ENCODE measurements around the gene OSBPL3.

Gene OSBPL3

DNA sequence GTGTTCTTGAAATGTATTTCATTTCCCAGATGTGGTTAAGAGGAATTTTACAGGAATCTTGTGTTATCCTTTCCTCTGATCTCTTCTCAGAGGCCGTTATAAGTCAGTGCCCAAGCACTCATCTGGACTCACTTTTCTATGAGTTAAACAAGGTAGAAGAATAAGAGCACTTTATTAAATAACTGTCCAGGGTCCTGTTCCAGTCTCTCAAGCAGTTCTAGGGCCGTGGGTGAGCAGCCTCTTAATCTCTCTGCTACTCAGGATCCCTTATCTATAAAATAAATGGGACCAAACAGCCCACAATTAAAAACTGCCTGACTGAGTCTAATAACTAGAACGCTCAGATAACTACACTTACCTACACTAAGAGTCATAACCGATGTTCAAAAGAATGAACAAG lies 111.2 kb downstream of the OSBPL3 start:
- Histone ChIP-seq H3K9ac (ENCODE audit: low read length) (no peak overlapping the region), H3K4me2 (ENCODE audit: low read depth, low read length, poor library complexity, severe bottlenecking) (no peak overlapping the region), H3K9me2 (replicated peaks; ENCODE audit: insufficient read depth, low read length) (no peaks in the 10 kb centered on the region), H3K27me3 (ENCODE audit: low read length) (no peaks in the 10 kb centered on the region), H4K20me1 (ENCODE audit: low read depth, low read length) (no peaks in the 10 kb centered on the region), H3K79me2 (ENCODE audit: insufficient read depth, low read length) (0 out of 2 replicates have a peak, but pooled peaks cover under 1% of the 10 kb centered on the region), H3K36me3 (ENCODE audit: low read length) (peaks cover 31% of the 10 kb centered on the region), H3F3A (ENCODE audit: insufficient read depth) (peaks cover 20% of the 10 kb centered on the region; the same call in 1 of the 2 replicates), H3K4me3 (ENCODE audit: insufficient read depth, low read length, poor library complexity, severe bottlenecking) (no peak overlapping the region), H2AFZ (ENCODE audit: low read depth, low read length, severe bottlenecking) (no peak overlapping the region), H3K27ac (ENCODE audit: low read depth, low read length) (no peak overlapping the region), H3K9me3 (ENCODE audit: insufficient read depth, low read length) (no peaks in the 10 kb centered on the region)
- TF ChIP-seq, protein P1, sequence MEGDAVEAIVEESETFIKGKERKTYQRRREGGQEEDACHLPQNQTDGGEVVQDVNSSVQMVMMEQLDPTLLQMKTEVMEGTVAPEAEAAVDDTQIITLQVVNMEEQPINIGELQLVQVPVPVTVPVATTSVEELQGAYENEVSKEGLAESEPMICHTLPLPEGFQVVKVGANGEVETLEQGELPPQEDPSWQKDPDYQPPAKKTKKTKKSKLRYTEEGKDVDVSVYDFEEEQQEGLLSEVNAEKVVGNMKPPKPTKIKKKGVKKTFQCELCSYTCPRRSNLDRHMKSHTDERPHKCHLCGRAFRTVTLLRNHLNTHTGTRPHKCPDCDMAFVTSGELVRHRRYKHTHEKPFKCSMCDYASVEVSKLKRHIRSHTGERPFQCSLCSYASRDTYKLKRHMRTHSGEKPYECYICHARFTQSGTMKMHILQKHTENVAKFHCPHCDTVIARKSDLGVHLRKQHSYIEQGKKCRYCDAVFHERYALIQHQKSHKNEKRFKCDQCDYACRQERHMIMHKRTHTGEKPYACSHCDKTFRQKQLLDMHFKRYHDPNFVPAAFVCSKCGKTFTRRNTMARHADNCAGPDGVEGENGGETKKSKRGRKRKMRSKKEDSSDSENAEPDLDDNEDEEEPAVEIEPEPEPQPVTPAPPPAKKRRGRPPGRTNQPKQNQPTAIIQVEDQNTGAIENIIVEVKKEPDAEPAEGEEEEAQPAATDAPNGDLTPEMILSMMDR (IDR thresholded peaks at IDR 0.05; ENCODE audit: insufficient read depth, low read length, poor library complexity, severe bottlenecking) = no peak
- no peak for TF ChIP-seq EZH2phosphoT487 (conservative IDR thresholded peaks at IDR 0.05; ENCODE audit: low read length)

DNA sequence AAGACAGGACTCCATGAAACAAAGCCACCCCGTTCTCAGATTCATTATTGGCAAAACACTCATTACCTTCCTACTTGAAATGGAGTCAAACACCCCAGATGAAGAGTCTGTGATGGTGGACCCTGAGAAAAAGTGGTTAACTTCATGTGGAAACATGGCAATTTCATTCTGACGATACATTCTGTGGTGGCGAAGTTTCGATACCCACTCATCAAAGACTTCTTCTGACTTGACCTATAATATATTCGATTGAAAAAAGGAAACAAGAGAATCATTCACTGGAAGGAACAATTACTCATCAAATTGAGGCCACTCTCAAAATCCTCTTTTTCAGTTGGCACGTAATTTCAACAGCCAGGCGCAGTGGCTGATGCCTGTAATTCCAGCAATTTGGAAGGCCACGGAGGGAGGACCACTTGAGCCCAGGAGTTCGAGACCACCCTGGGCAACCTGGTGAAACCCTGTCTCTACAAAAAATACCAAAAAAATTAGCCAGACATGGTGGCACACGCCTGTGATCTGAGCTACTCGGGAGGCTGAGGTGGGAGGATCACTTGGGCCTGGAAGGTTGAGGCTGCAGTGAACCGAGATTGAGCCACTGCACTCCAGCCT lies 113.9 kb downstream of the OSBPL3 start:
- Histone ChIP-seq H3K4me3 (ENCODE audit: insufficient read depth, low read length, poor library complexity, severe bottlenecking) (no peak overlapping the region), H3K9ac (ENCODE audit: low read length) (no peak overlapping the region), H3K9me2 (replicated peaks; ENCODE audit: insufficient read depth, low read length) (no peaks in the 10 kb centered on the region), H3F3A (ENCODE audit: insufficient read depth) (no peaks in the 10 kb centered on the region), H2AFZ (ENCODE audit: low read depth, low read length, severe bottlenecking) (no peak overlapping the region), H3K4me2 (ENCODE audit: low read depth, low read length, poor library complexity, severe bottlenecking) (no peak overlapping the region), H3K27ac (ENCODE audit: low read depth, low read length) (no peak overlapping the region), H3K27me3 (ENCODE audit: low read length) (no peaks in the 10 kb centered on the region), H3K9me3 (ENCODE audit: insufficient read depth, low read length) (no peaks in the 10 kb centered on the region), H3K36me3 (ENCODE audit: low read length) (peaks cover 48% of the 10 kb centered on the region), H4K20me1 (ENCODE audit: low read depth, low read length) (no peaks in the 10 kb centered on the region), H3K79me2 (ENCODE audit: insufficient read depth, low read length) (no peaks in the 10 kb centered on the region)
- TF ChIP-seq EZH2phosphoT487 (conservative IDR thresholded peaks at IDR 0.05; ENCODE audit: low read length) = no peak
- TF ChIP-seq, protein P1 (IDR thresholded peaks at IDR 0.05; ENCODE audit: insufficient read depth, low read length, poor library complexity, severe bottlenecking) = no peak

DNA sequence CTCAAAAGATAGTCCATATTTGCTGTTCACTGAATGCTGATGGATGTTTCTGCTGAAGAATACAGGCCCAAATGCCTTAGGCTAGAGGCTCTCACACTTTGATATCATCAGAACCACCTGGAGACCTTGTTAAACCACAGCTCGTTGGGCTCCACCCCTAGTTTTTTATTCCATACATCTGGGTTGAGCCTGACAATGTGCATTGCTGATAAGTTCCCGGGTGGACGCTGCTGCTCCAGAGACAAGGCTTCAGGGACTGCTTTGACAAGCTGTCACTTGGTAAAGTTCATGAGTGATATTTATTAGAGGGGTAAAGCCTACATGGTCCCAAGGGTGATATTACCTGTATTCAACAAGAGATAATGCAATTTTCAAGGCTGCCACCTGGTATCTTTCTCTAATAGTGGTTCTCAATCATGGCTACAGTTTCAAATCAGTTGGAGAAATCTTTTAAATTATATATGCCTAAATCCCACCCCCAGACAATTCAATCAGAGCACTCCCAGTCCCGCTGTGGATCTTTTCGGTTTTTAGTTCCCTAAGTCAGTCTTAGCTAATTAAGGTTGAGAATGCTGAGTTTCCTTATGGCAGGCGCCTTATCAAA lies 115.7 kb downstream of the OSBPL3 start:
- Histone ChIP-seq H3K36me3 (ENCODE audit: low read length) (peaks cover 56% of the 10 kb centered on the region), H3F3A (ENCODE audit: insufficient read depth) (no peaks in the 10 kb centered on the region), H2AFZ (ENCODE audit: low read depth, low read length, severe bottlenecking) (no peak overlapping the region), H3K27me3 (ENCODE audit: low read length) (no peaks in the 10 kb centered on the region), H3K79me2 (ENCODE audit: insufficient read depth, low read length) (no peaks in the 10 kb centered on the region), H4K20me1 (ENCODE audit: low read depth, low read length) (no peaks in the 10 kb centered on the region), H3K9me3 (ENCODE audit: insufficient read depth, low read length) (no peaks in the 10 kb centered on the region), H3K9ac (ENCODE audit: low read length) (no peak overlapping the region), H3K27ac (ENCODE audit: low read depth, low read length) (no peak overlapping the region), H3K4me3 (ENCODE audit: insufficient read depth, low read length, poor library complexity, severe bottlenecking) (no peak overlapping the region), H3K9me2 (replicated peaks; ENCODE audit: insufficient read depth, low read length) (no peaks in the 10 kb centered on the region), H3K4me2 (ENCODE audit: low read depth, low read length, poor library complexity, severe bottlenecking) (no peak overlapping the region)
- TF ChIP-seq EZH2phosphoT487 (conservative IDR thresholded peaks at IDR 0.05; ENCODE audit: low read length) = no peak
- TF ChIP-seq, protein P1 (IDR thresholded peaks at IDR 0.05; ENCODE audit: insufficient read depth, low read length, poor library complexity, severe bottlenecking) = no peak
